Pulmonary artery endothelial cell (primary cell): ENCODE results near the gene CAPN3. TPM values are rescaled to one million over a fixed set of nuclear protein-coding genes. Genes with fewer than 3 reads are reported as not detected.

Experiments
- DNase-seq: peaks from one replicate; pipeline ENCODE4 v3.0.0-alpha.2; 2011; ENCODE audit warnings: low read depth, low spot score
- total RNA-seq: library from RNA; depleted of rRNA; stranded (reverse); fragments of >200 nt; gene quantifications from 2 replicates; pipeline ENCODE4 v1.2.3, GENCODE V29; 2014

The CAPN3 gene
- total RNA-seq, 1 donor from 2014 or later = 0.26 TPM

DNA sequence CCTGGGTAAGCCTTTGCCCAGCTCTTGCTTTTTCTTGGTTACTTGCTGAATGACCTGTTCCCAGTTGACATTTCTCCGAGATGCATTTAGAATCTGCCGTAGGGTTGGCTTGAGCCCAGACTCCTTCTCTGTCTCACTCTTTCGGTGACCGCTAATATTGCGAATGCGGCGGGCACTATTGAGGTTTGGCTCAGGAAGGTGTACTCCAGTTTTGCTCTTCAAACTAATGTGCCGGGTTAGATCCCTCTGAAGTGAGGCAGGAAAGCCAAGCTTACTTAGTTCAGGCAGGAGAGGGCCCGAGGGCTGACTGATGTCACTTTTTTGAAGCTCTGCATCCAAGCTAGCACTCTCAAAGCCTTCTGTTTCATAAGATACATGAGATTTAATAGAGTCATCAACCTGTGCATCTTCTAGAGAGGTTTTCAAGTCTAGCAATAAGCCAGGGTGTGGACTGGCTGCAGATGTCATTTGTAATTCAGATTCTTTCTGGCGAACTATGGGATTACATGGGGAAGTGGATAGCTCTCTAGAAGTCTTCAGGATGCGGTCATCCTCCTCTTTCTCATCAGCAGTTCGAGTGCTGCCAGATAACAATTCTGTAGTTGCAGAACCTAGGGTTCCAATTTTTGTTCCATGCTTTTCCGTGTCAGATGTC lies 90.6 kb downstream of the CAPN3 start:
- DNase-seq = no peak

DNA sequence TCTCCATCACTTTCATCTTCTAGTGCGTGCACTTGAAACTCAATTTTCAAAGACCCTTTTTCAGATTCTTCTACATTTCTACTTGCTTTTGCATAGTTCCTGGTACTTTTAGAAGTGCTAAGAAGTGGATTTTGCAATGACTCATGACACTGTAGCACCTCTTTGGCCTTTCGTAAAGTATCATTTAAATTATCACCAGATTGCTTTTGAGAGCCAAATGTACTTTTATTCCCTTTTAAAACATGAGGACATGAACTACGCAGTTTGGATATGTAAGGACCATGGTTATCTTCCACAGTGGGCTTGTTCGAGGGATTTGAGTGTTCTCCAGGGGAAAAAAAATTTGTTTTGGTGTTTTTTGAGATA lies 91.1 kb downstream of the CAPN3 start:
- DNase-seq = no peak

DNA sequence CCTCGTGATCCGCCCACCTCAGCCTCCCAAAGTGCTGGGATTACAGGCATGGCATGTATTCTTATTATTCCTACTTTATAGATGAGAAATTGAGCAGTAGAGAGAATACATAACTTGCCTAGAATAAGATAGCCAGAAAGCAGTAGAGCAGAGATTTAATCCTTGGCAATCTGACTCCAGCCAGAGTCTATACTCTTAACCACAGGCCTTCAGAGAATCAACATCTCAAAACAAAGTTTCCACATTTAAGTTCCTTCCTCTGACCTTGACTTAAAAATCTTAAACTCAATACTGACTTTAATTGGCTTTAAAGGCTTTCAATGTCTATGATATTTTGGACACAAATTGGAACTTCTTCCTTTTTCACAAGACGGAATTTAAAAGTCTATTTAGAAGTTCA lies 94.5 kb downstream of the CAPN3 start:
- no peak for DNase-seq

DNA sequence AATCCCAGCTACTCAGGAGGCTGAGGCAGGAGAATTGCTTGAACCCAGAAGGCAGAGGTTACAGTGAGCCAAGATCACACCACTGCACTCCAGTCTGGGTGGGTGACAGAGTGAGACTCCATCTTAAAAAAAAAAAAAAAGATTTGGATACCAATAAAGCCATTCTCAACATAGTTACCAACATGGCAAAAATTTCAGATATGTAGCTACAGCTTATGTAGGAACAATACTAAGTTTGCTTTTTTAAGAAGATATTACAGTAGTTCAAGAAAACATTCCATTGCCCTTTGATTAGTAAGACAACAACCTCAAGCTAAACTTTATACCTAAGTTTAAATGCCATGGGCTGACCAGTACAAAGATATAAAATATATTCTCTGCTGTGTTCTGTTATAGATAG lies 97.2 kb downstream of the CAPN3 start:
- no peak for DNase-seq

DNA sequence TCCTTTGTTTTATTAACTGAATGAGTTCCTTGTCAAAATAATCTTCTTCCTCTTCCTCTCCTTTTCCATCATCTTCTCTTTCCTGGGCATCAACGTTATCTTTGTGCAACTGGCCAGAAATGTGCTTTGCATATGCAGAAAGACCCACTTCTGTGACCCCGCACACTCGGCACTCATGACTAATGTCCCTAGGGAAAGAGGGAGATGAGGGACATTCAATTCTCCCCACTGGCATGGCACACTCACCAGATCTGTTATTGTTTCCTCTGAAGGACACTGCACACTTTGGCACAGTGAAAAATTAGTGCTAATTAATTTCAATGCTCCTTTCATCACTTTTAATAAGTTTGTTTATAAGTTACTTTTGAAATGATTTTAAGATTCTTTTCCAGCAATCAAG lies 97.7 kb downstream of the CAPN3 start:
- DNase-seq = no peak

DNA sequence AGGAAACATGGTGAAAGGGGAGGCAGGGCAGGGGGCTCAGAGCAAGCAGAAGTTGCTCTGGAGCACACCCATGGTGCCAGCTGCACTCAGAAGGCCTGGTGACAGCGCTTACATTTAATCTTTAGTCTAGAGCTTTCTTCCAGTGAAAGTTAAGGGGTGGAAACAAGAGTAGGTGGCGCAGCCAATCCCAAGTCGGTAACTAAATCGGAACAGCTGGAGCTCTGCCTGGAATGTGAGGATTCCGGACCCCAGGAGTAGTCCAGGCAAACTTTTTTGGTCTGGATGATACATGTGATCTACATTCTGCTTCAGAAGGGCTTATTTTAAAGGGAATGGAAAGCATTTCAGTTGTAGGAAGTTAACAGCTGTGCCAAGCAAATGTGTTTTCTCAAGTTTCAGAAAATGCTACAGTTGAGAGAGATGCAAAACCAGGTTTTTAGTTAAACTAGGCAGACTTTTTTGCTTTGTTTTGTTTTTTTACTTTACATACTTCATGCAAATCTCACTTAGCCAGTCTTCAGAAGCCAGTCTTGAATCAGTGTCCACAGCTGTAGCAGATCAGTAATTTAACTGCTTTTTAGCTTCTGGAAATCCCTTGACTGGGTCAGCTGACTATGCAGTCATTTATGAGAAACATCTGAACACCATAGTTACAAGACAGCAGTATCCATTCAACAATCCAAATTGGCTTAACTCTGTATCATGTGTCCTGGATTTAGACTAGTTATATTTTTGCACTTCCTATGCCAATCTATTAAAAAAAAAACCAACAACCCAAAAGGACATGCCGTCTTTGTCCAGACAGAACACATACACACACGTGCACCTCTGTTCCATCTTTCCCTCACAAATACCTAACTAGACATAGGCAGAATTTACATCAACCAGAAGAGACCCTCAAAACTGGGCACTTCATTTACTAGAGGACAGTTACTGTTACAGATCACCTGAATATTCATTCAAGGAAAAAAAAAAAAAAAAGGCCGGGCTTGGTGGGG lies 98.4 kb downstream of the CAPN3 start:
- peak; percentile 64 for DNase-seq

DNA sequence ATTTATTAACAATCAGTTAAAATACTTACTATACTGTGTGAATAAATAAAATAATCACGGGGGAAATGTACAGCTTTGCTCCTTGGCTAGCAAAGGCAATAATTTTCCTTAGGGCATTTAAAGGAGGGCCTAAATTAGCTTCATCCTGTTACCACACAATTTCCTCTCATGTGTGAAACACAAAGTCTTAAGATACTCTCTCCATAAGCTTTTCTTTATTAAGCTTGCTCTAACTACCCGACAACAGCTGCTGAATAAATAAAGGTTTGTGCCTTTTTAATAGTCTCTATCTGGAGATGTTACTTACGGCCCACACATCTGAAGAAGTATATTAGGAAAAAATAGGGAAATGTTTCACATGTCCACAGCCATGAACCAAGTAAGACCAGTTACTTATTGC lies 102.0 kb downstream of the CAPN3 start:
- DNase-seq = no peak

Other genes starting within 250 kb of the CAPN3 start
- gene PLA2G4F, start 202.9 kb upstream of the CAPN3 start, total RNA-seq = not detected in 2 replicates
- gene VPS39, start 151.2 kb upstream of the CAPN3 start, total RNA-seq = 32.2 and 35.1 TPM in 2 replicates
- 10.7 and 14.8 TPM in 2 replicates for gene GANC, start 86.3 kb upstream of the CAPN3 start, total RNA-seq
- 42.1 and 47.1 TPM in 2 replicates for gene TMEM87A, start 86.1 kb upstream of the CAPN3 start, total RNA-seq
- gene ZNF106, start 131.6 kb downstream of the CAPN3 start, total RNA-seq = 57.2 and 78.2 TPM in 2 replicates
- gene SNAP23, start 136.1 kb downstream of the CAPN3 start, total RNA-seq = 205 and 245 TPM in 2 replicates
- gene LRRC57, start 189.3 kb downstream of the CAPN3 start, total RNA-seq = 16.0 and 21.1 TPM in 2 replicates
- gene HAUS2, start 189.3 kb downstream of the CAPN3 start, total RNA-seq = 37.9 and 45.0 TPM in 2 replicates
- gene STARD9, start 216.1 kb downstream of the CAPN3 start, total RNA-seq = 4.8 and 6.5 TPM in 2 replicates